DND-41 (cell line): ENCODE data around the gene MAP2K3.
"Not testable (repeated sequence)": the region's sequence is repeated elsewhere in the genome, so short reads cannot be mapped to it uniquely, and the experiment has no call there.

Experiments used
- ATAC-seq: fragments of 200-7000 bp; cut with Tn5 transposase; 3 replicates; pipeline ENCODE4 v1.9.1; 2021; ENCODE audit warnings: low read depth; ENCODE audit not compliant: insufficient read depth
- DNase-seq: peaks from one replicate; pipeline ENCODE4 v3.0.0-alpha.2; 2020
- H2AFZ ChIP-seq: 2 replicates; pipeline ENCODE4 v1.6.0; 2012; ENCODE audit warnings: low read depth, low read length
- H3K27ac ChIP-seq: 2 replicates; pipeline ENCODE4 v1.5.1; 2012; ENCODE audit warnings: low read length, inconsistent platforms
- H3K27me3 ChIP-seq: fragments of 200-600 bp; sonication (generic); 2 replicates; pipeline ENCODE4 v1.6.0; 2012; ENCODE audit warnings: low read length, mild to moderate bottlenecking, inconsistent platforms; ENCODE audit not compliant: insufficient read depth, poor library complexity
- H3K36me3 ChIP-seq: 2 replicates; pipeline ENCODE4 v1.5.1; 2012; ENCODE audit warnings: low read length, inconsistent platforms; ENCODE audit not compliant: insufficient read depth
- H3K4me1 ChIP-seq: 2 replicates; pipeline ENCODE4 v1.5.1; 2012; ENCODE audit warnings: mild to moderate bottlenecking, low read length; ENCODE audit not compliant: insufficient read depth
- H3K4me2 ChIP-seq: 2 replicates; pipeline ENCODE4 v1.6.0; 2012; ENCODE audit warnings: mild to moderate bottlenecking, moderate library complexity, low read length, inconsistent platforms; ENCODE audit not compliant: insufficient read depth
- H3K4me3 ChIP-seq, 2 experiments: fragments of 200-600 bp in 1 of 2; shearing (Covaris generic) in 1 of 2; 2 replicates each; pipeline ENCODE4 v1.5.1; 2012 to 2016; ENCODE audit warnings: inconsistent platforms in 2 of 2, low read length in 2 of 2, mild to moderate bottlenecking in 2 of 2, low read depth in 1 of 2, moderate library complexity in 1 of 2
- H3K79me2 ChIP-seq: 2 replicates; pipeline ENCODE4 v1.6.0; 2012; ENCODE audit warnings: low read length, inconsistent platforms; ENCODE audit not compliant: insufficient read depth
- H3K9ac ChIP-seq: 2 replicates; pipeline ENCODE4 v1.6.0; 2012; ENCODE audit warnings: low read depth, mild to moderate bottlenecking, inconsistent platforms, low read length, moderate library complexity
- H3K9me3 ChIP-seq: 2 replicates; pipeline ENCODE4 v1.5.1; 2012; ENCODE audit warnings: low read length, moderate library complexity, mild to moderate bottlenecking, inconsistent platforms; ENCODE audit not compliant: insufficient read depth, severe bottlenecking
- H4K20me1 ChIP-seq: 2 replicates; pipeline ENCODE4 v1.6.0; 2012; ENCODE audit warnings: low read length; ENCODE audit not compliant: insufficient read depth
- CTCF ChIP-seq: IDR thresholded peaks from 2 replicates; pipeline ENCODE4 v1.5.1; 2012; ENCODE audit warnings: borderline replicate concordance, low read length, moderate library complexity, mild to moderate bottlenecking; ENCODE audit not compliant: poor library complexity, severe bottlenecking; ENCODE audit errors: extremely low read depth

Gene MAP2K3

DNA sequence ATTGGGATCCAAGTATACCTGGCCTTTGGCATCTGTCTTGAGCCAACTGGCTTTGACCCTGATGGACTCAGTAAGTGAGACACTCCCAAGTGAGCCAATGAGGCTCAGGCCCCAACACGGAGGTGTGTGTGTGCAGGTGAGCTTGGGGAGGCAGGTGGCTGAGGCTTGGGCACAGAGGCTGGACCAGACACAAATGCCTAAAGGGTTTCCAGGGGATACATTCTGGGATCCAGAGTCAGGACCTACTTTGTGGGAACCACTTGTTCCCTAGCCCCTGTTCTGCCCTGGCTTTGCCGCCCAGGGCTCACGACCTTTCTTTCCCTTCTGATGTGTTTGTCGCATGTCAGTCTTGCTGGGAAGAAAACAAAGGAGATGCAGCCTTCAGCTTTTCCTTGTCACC, 56.8 kb downstream of the MAP2K3 start:
- not testable (repeated sequence) for H3K4me3 ChIP-seq, H3K27me3 ChIP-seq, H3K9me3 ChIP-seq, ATAC-seq, H4K20me1 ChIP-seq, H3K27ac ChIP-seq, H3K79me2 ChIP-seq, H2AFZ ChIP-seq, H3K4me1 ChIP-seq, H3K36me3 ChIP-seq, H3K4me2 ChIP-seq, H3K9ac ChIP-seq, DNase-seq

DNA sequence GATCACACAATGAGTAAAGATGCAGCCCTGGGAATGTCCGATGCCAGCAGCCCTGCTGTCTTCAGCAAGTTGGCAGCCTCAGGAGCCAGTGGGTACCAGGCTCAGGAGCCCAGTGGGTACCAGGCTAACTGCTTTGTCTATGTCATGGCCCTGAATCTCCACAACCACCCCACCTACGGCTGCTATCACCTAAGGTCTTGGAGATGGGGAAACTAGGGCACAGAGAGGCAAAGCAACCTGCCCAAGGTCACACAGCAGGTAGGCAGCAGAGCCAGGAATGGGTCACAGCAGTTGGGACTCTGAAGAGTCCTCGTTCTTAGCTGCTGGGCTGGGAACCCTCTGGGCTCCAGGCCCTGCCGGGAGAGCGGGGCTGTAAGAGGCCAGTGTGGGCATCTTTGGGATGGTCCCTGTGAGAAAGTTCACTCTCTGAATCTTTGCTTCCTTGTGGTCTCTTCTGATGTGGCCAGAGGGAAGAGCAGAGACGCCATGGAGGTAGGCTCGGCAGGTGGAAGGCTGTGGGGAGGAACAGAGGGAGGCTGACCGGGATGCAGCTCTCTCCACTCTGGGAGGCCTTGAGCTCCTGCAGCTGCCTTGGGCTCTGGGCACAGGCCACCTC, 57.5 kb downstream of the MAP2K3 start:
- H4K20me1 ChIP-seq, ATAC-seq: not testable (repeated sequence)

DNA sequence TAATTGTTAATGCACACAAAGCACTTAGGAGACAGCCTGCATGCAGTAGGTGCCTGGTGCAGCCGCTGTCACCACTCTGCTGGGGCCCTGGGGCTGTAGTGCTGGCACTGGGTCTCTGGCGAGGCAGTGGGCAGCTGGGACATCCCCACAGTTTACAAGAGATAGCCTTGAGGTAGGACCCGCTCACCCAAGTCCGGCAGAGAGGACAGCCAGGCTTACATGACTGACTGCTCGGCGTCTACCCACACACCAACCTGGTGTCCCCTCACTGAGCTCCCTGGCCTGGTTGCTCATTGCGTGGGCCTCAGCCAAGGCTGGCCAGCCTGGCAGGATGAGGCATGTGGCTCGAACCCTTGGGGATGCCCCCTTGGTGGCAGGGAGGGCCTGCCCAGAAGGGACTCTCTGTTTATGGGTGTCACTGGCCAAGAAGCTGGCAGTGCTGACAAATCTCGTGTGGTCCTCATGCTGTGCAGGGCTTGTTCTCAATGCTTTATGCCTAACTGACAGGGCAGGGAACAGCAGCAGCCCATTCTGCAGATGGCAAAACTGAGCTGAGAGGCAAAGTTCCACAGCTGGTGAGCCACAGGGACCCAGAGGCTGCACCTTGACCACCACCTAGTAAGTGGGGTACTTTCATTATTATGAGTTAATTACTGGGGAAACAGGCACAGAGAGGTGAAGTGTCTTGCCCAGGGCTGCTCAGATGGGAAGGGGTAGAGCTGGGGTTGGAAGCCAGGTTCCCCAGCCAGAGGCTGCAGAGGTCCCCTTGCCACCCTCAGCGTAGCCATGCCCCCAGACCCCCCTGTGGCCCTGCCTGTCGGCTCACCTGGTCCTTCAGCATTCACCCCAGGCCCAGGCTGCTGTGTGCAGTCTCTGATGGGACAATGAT, 58.8 kb downstream of the MAP2K3 start:
- H3K36me3 ChIP-seq, H3K27me3 ChIP-seq, H3K4me2 ChIP-seq, H3K27ac ChIP-seq, H4K20me1 ChIP-seq, H3K79me2 ChIP-seq, H3K4me3 ChIP-seq, H3K4me1 ChIP-seq, H3K9ac ChIP-seq, DNase-seq, ATAC-seq, H3K9me3 ChIP-seq, H2AFZ ChIP-seq: not testable (repeated sequence)

More for the DNA sequence above, 57.5 kb downstream of the MAP2K3 start:
- H2AFZ ChIP-seq, DNase-seq, H3K9ac ChIP-seq, H3K27me3 ChIP-seq, H3K79me2 ChIP-seq, H3K4me1 ChIP-seq, H3K4me3 ChIP-seq, H3K4me2 ChIP-seq, H3K36me3 ChIP-seq, H3K27ac ChIP-seq, H3K9me3 ChIP-seq: not testable (repeated sequence)

DNA sequence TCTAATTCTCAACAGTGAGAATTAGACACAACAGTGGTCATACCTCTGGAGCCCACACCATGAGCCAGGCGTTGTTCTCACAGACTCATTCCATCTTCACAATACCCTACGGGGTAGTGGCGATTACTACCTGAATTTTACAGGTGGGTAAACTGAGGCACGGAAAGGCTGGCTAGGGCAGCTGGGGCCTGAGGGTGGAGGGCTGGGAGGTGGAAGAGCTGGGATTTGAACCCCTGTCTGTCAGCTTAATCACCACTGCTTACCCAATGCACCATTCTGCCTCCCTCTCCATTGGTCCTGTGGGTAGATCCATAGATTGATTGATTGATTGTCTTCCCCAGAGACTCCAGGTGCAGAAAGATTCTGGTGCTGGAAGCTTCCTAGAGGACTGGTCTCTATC, 60.3 kb downstream of the MAP2K3 start:
- not testable (repeated sequence) for H3K4me3 ChIP-seq, H3K4me1 ChIP-seq, DNase-seq, H3K27ac ChIP-seq, ATAC-seq, H4K20me1 ChIP-seq, H3K9ac ChIP-seq, H2AFZ ChIP-seq, H3K79me2 ChIP-seq, H3K27me3 ChIP-seq, H3K9me3 ChIP-seq, H3K4me2 ChIP-seq, H3K36me3 ChIP-seq

DNA sequence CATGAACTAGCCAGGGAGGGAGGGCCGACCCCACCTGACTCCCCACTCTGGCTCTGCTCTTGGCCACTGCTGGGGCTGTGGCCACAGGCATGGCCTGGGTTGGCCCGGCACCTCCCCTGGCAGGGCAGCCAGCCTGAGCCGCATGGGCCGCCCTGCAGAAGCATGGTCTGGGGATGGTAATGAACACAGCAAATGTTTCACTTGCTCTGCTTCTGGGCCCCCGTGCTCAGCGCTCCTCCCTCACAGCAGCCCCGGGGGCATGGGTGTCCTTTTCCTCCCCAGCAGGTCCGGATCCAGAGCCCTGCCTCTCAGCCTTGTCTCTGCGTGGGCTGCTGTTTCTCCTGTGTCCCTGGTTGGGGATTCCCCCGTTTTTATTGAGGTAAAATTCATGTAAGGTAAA, 60.7 kb downstream of the MAP2K3 start:
- H3K4me3 ChIP-seq: no peak overlapping the region
- no peak overlapping the region for H3K27ac ChIP-seq
- H3K27me3 ChIP-seq: no peaks in the 10 kb centered on the region
- H3K79me2 ChIP-seq: no peaks in the 10 kb centered on the region
- no peak for TF ChIP-seq CTCF
- no peak for DNase-seq
- H3K9ac ChIP-seq: no peak overlapping the region
- no peak overlapping the region for H3K4me2 ChIP-seq
- H3K9me3 ChIP-seq: no peaks in the 10 kb centered on the region
- no peak overlapping the region for H2AFZ ChIP-seq
- H3K4me1 ChIP-seq: no peaks in the 10 kb centered on the region
- no peak for ATAC-seq
- H4K20me1 ChIP-seq: no peaks in the 10 kb centered on the region
- H3K36me3 ChIP-seq: no peaks in the 10 kb centered on the region

- H3K4me3 ChIP-seq, H3K9me3 ChIP-seq, H3K27ac ChIP-seq, H3K36me3 ChIP-seq, DNase-seq, H3K9ac ChIP-seq, H3K4me2 ChIP-seq, ATAC-seq, H3K79me2 ChIP-seq, H3K27me3 ChIP-seq, H4K20me1 ChIP-seq, H2AFZ ChIP-seq, H3K4me1 ChIP-seq: not testable (repeated sequence)
These were observed 61.6 kb downstream of the MAP2K3 start for GRCh38 chr17:21346107-21346506.

DNA sequence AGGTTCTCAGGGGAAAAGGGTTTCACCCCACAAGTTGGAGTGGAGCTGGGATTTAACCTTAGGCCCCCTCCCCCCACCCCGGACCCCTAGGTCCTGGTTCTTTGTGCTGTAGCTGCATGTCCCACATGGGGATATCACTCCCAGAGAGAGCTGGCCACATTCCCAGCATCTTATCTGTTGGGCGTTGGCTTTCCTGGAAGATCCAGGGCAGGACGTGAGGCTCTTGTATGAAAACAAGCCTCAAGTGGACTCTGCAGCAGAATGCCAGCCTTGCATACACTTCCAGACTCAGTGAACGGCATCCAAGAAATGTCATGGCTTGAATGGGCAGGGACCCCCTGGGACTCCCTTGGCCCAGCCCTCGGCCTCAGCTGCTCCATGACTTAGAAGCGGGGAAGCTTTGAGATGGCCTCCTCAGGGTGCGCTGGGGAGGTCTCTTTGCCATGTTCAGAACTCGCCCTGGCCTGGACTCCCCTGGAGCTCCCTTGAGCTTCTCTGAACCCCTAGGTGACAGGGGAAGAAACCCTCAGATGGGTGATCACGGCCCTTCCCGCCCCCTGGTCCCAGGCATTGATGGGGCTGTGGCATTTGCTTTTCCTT, 62.2 kb downstream of the MAP2K3 start:
- H3K27me3 ChIP-seq, H3K9ac ChIP-seq, H3K27ac ChIP-seq, DNase-seq, H3K4me1 ChIP-seq, H2AFZ ChIP-seq, H4K20me1 ChIP-seq, ATAC-seq, H3K4me2 ChIP-seq, H3K9me3 ChIP-seq, H3K4me3 ChIP-seq, H3K79me2 ChIP-seq, H3K36me3 ChIP-seq: not testable (repeated sequence)
